HTR-8/SVneo (cell line): ENCODE results near the gene TMEM121.

Experiments used
- DNase-seq: peaks from one replicate; pipeline ENCODE4 v3.0.0; 2011; ENCODE audit warnings: low spot score, mixed read lengths; ENCODE audit not compliant: insufficient read length
- FAIRE-seq: peaks from 2 replicates; lab custom pipeline; 2011; peaks lifted over from hg19 to GRCh38; lab: Jason Lieb, UNC

TMEM121 gene

DNA sequence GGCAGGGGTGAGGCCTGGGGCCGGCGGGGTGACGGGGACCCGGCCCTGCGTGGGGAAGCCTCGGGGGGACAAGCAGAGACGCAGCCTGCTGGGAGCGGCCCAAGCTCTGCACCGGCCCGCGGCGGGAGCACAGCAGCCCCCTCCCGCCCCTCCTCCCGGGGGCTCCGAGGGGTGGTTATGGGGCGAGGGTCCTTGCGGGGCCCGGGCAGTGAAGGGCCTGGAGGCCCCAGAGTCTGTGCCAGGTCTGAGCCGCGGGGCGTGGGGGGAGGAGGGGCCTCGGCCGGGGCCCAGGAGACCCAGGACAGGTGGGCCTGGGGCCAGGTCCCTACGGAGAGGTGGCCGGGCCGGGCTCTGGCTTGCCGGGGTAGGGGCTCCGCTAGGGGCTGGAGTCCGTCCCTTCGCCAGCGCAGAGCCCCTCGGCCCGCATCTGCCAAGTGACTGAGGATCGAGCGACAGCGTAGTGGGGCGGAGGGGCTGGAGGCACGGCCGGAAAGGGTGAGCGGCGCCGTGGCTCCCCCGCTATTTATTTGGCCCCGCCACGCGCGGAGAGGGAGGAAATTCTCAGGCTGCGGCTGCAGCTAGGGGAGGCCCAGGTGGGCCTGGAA is 495 bp downstream of the TMEM121 start:
- DNase-seq: no peak
- FAIRE-seq: no peak

DNA sequence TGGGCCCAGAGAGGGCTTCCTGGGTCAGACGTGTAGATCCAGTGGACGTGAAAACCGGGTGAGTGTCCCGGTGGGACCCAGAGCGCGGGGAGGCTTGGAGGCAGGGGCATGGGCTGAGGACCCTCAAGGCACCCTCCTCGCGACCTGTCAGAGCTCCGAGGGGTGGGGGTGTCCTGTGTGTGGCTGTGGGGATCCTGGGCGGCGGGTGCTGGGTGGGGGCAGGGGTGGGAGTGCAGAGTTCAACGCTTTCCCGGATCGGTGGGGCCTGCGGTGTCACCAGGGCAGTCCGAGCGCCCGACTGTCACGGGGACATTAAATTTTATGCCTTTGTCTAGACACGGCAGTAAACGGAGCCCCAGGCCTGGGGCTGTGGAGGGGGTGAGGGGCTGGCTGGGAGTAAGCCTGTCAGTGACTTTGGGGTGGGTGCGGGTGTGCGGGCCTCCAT is 1.0 kb downstream of the TMEM121 start:
- DNase-seq: no peak
- no peak for FAIRE-seq

- FAIRE-seq: peak; percentile 83
- peak; percentile 84 for DNase-seq
Measured at GRCh38 chr14:105527826-105528585, 1.6 kb downstream of the TMEM121 start.

DNA sequence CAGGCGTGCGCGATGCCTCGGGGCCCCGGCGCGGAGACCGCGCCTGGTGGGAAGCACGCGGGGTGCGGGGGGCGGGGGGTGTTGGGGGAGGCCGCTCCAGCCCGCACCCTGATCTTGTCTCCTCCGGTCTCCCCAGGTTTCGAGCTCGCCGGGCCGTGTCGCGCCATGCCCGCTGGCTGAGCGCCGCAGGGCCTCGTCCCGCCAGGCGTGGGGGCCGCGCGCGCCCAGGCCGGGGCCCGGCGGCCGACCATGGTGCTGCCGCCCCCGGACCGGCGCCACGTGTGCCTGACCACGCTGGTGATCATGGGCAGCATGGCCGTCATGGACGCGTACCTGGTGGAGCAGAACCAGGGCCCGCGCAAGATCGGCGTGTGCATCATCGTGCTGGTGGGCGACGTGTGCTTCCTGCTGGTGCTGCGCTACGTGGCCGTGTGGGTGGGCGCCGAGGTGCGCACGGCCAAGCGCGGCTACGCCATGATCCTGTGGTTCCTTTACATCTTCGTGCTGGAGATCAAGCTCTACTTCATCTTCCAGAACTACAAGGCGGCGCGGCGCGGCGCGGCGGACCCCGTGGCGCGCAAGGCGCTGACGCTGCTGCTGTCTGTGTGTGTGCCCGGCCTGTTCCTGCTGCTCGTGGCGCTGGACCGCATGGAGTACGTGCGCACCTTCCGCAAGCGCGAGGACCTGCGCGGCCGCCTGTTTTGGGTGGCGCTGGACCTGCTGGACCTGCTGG is 2.4 kb downstream of the TMEM121 start:
- FAIRE-seq (peak; percentile 49), DNase-seq (no peak)

- no peak for FAIRE-seq
- no peak for DNase-seq
Measured at GRCh38 chr14:105529319-105529568, 2.9 kb downstream of the TMEM121 start.

GRCh38 chr14:105529569-105530284 is 3.3 kb downstream of the TMEM121 start:
- DNase-seq (no peak), FAIRE-seq (no peak)

GRCh38 chr14:105530285-105531087 is 4.1 kb downstream of the TMEM121 start:
- no peak for DNase-seq
- FAIRE-seq: no peak

DNA sequence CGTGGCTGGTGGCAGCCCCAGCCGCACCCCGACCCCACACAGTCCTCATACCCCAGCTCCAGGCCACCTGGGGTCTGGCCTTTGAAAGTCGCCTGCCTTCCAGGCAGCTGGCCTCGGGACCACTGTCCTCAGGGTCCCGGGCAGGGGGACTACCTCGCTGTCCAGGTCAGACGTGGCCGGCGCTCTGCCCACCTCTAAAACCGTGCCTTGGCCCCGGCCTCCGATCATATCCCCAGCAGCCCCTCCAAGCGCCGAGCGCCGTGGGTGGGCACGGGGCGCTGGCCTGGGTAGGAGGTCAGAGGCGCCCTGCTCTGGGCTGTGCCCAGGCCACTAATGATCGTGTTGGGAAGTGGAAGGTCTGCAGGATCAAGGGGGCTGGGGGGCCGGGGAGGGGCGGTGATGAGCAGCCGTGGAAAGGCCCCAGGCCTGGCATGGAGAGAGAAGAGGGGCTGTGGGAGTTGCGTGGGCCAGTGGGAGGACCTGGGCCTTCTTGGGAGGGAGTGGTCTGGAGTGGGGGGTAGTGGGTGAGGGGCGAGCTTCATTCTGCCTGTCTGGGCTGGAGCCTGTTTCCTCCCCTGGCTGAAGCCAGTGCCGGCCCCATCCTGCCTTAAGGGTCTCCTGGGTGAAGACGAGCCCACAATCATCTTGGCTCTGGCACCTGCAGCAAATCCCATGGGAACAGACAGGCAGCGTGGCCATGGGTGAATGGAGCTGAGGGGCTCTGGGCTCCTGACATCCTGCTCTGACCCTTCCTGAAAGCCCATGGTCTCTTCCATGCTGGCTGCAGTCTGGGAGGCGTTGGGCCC is 4.9 kb downstream of the TMEM121 start:
- FAIRE-seq (no peak), DNase-seq (no peak)

GRCh38 chr14:105531894-105532623 is 5.7 kb downstream of the TMEM121 start:
- DNase-seq: no peak
- FAIRE-seq: no peak

GRCh38 chr14:105532735-105533141 is 6.4 kb downstream of the TMEM121 start:
- DNase-seq (no peak), FAIRE-seq (no peak)

GRCh38 chr14:105533391-105533790 is 7.0 kb downstream of the TMEM121 start:
- no peak for DNase-seq
- no peak for FAIRE-seq

DNA sequence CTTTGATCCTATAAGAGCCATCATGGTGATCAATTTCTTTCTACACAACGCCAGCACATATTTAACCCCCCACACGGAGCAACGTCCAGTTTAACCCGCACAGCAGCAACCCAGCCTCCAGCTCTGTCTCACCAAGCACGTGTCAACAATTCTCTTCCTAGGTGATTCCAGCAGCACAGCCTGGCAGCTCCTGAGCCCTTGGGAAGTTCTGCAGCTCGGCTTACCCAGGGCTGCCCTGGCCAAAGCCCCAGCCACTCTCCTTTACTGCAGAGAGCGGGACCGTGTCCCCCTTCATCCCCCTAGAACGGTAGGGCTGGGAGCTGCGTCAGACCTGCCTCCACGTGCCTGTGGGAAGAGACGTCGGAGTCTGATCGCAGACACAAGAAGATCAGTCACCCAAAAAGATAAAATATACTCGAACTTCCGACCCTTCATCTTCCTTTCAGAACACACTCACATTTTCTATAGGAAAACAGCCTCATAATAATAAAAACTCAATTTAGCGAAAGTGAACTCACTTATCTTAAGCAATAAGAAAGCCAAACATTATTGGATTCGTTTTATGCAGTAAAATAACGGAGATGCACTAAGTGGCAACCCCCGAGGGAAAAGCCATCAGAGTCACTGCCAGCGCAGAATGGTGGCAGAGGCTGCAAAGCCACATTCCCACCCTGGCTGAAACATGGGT is 7.6 kb downstream of the TMEM121 start:
- DNase-seq (no peak), FAIRE-seq (no peak)

DNA sequence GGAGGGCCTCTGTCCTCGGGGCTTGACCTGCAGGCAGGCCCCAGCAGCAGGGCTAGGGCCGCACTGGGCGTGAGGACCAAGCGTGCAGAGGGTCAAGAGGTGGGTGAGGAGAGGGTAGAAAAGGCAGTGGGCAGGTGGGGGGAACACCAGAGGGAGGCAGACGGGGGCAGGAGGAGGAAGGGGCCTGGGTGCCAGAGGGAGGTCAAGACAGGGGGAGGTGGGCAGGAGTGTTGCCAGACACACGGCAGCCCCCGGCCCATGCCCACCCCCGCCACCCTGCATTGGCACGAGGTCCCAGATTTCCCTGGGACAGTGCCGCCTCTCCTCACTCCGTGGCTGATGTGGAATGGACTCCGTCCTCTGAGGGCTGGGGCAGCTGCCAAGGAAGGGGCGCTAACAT is 8.2 kb downstream of the TMEM121 start:
- FAIRE-seq (no peak), DNase-seq (no peak)

DNA sequence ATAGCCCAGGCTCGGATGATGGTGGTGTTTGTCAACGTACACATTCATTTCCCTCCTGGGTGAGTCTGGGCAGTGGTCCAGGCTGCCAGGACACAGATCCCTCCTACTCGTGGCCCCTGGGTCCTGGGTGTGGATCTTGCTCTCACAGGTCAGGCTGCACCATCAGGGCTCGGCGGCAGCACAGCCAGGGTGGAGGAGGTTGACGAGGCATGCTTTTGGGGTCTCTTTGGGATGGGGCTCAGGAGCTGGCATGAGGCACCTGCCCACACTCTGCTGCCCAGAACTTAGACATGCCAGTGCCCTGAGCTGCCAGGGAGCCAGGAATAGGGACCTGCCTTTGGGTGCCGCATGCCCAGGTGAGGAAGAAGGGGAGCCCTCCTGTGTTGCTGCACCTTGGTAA is 9.7 kb downstream of the TMEM121 start:
- FAIRE-seq: no peak
- no peak for DNase-seq

GRCh38 chr14:105536691-105537579 is 10.6 kb downstream of the TMEM121 start:
- no peak for FAIRE-seq
- no peak for DNase-seq

DNA sequence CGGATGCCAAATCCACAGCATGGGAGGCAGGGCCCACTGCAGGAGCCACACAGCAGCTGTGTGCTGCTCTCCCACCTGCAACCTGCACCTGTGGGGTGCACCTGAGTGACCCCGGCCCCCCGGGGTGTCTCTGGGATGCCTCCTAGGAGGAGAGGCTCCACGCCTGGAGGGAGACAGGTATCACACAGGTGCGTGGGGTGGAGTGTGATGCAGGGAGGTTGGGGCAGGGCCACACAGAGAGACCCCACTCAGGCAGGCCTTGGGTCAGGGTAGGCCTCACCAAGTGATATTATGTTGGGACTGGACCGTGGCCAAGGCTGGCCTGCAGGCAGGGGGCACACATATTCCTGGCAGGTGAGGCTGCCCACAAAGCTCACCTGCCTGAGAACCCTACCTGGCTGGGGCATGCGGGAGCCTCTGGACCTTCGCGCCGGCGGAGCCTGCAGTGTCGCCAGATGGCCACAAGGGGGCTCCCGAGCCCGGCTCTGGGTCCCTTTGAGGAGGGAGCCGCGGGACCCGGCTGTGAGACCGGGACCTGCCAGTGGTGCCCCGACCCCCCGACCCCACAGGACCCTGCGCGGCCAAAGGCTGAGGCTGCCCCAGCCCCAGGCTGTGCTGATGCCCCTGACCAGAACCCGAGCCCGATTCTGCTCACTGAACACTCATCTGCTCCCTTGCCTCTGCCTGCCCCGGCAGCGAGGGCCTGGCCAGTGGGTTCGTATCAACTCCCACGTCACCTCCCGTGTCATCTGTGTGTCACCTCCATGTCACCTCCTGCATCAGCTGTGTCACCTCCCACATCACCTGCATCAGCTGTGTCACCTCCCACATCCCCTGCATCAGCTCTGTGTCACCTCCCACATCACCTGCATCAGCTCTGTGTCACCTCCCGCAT is 11.4 kb downstream of the TMEM121 start:
- DNase-seq (peak; percentile 76), FAIRE-seq (peak; percentile 90)
